MCF 10A (cell line): ENCODE measurements around the gene RPTOR. TPM values are rescaled to one million over a fixed set of nuclear protein-coding genes. Genes with fewer than 3 reads are reported as not detected.

Source experiments
- BruUV-seq: library from RNA; stranded (reverse); fragments of 400-500 nt; replicated peaks from 2 replicates; lab custom pipeline; 2021; lab: Mats Ljungman, UMichigan
- CTCF ChIA-PET: fragments of 300-600 bp; sonication (Branson Sonifier 250); formaldehyde crosslinking; extraction: SDS; loops from one replicate; lab custom pipeline; 2021; ENCODE audit warnings: antibody characterized with exemption, inconsistent platforms; lab: Yijun Ruan, JAX
- POLR2A ChIA-PET: fragments of 300-600, 350-650 bp; sonication (Branson Sonifier 250); formaldehyde crosslinking; extraction: SDS; loops from one replicate; lab custom pipeline; 2020; ENCODE audit warnings: antibody characterized with exemption, inconsistent platforms; lab: Yijun Ruan, JAX
- DNase-seq: peaks from one replicate; pipeline ENCODE4 v3.0.0-alpha.2; 2018; ENCODE audit not compliant: unreplicated experiment
- H3K27ac Mint-ChIP-seq: one replicate; pipeline ENCODE4 v1.8.0; 2022; ENCODE audit warnings: mild to moderate bottlenecking, low read depth, mixed read lengths; ENCODE audit not compliant: unreplicated experiment
- H3K27me3 Mint-ChIP-seq: one replicate; pipeline ENCODE4 v1.8.0; 2022; ENCODE audit warnings: mixed read lengths; ENCODE audit not compliant: insufficient read depth, unreplicated experiment
- H3K36me3 Mint-ChIP-seq: one replicate; pipeline ENCODE4 v1.8.0; 2022; ENCODE audit warnings: mild to moderate bottlenecking, moderate library complexity, mixed read lengths; ENCODE audit not compliant: insufficient read depth, unreplicated experiment
- H3K4me1 Mint-ChIP-seq: one replicate; pipeline ENCODE4 v1.8.0; 2022; ENCODE audit warnings: mixed read lengths; ENCODE audit not compliant: insufficient read depth, unreplicated experiment
- H3K4me3 Mint-ChIP-seq: one replicate; pipeline ENCODE4 v1.8.0; 2022; ENCODE audit warnings: mild to moderate bottlenecking, moderate library complexity, mixed read lengths; ENCODE audit not compliant: unreplicated experiment
- H3K9me3 Mint-ChIP-seq: one replicate; pipeline ENCODE4 v1.8.0; 2022; ENCODE audit warnings: mixed read lengths; ENCODE audit not compliant: unreplicated experiment
- CTCF ChIP-seq: fragments of 200-600 bp; IDR thresholded peaks from one replicate; pipeline ENCODE4 v1.8.0; 2022; ENCODE audit warnings: antibody characterized with exemption, mild to moderate bottlenecking; ENCODE audit not compliant: unreplicated experiment
- intact Hi-C: fragments of 100-400 bp; cut with micrococcal nuclease; formaldehyde crosslinking; loops from 2 replicates; pipeline ENCODE4 v1.14.1; 2022
- total RNA-seq: library from RNA; stranded (reverse); gene quantifications from 2 replicates; pipeline ENCODE4 v1.2.3, GENCODE V29; 2022

RPTOR gene
- total RNA-seq, 1 experiment from 2014 or later: 41.3 TPM

GRCh38 chr17:80754846-80755245 is 210.2 kb downstream of the RPTOR start:
- intact Hi-C loops: no loop called here
- TF ChIP-seq CTCF: no peak
- peaks cover 6% of the 10 kb centered on the region for H3K4me1 Mint-ChIP-seq
- no TSS peak for BruUV-seq
- no peaks in the 10 kb centered on the region for H3K27me3 Mint-ChIP-seq
- DNase-seq: no peak
- H3K36me3 Mint-ChIP-seq: peaks cover 30% of the 10 kb centered on the region
- no peaks in the 10 kb centered on the region for H3K9me3 Mint-ChIP-seq
- H3K27ac Mint-ChIP-seq: no peak overlapping the region
- POLR2A ChIA-PET: no interaction called here
- CTCF ChIA-PET: no interaction called here
- no peak overlapping the region for H3K4me3 Mint-ChIP-seq

- Mint-ChIP-seq H3K27me3 (no peaks in the 10 kb centered on the region), H3K36me3 (peaks cover 30% of the 10 kb centered on the region), H3K4me1 (peaks cover 6% of the 10 kb centered on the region), H3K27ac (no peak overlapping the region), H3K4me3 (no peak overlapping the region), H3K9me3 (no peaks in the 10 kb centered on the region)
- no TSS peak for BruUV-seq
- intact Hi-C loops: no loop called here
- CTCF ChIA-PET: interaction anchor here (0.6 kb wide), 1 partner anchor 137 kb away, joined by 3 read pairs; no protein-coding TSS in a partner anchor
- DNase-seq: no peak
- no peak for TF ChIP-seq CTCF
- POLR2A ChIA-PET: interaction anchor here (0.6 kb wide), 1 partner anchor 26 kb away, joined by 3 read pairs; no protein-coding TSS in a partner anchor
Observed at GRCh38 chr17:80755650-80756405, 211.2 kb downstream of the RPTOR start.

GRCh38 chr17:80758481-80759376 is 214.1 kb downstream of the RPTOR start:
- no peak for TF ChIP-seq CTCF
- Mint-ChIP-seq H3K9me3 (no peaks in the 10 kb centered on the region), H3K4me3 (no peak overlapping the region), H3K27ac (peak overlapping the region; percentile 57), H3K36me3 (peaks cover 36% of the 10 kb centered on the region), H3K27me3 (no peaks in the 10 kb centered on the region), H3K4me1 (peaks cover 24% of the 10 kb centered on the region)
- DNase-seq: peak; percentile 8
- intact Hi-C loops: no loop called here
- POLR2A ChIA-PET: interaction anchor here (0.5 to 0.9 kb wide), 3 partner anchors 13 to 295 kb away, joined by 3 read pairs; no protein-coding TSS in a partner anchor
- CTCF ChIA-PET: interaction anchor here (0.7 to 1.0 kb wide), 2 partner anchors 17 to 27 kb away, joined by 3 read pairs; no protein-coding TSS in a partner anchor
- no TSS peak for BruUV-seq

GRCh38 chr17:80759377-80759673 is 214.7 kb downstream of the RPTOR start:
- H3K9me3 Mint-ChIP-seq: no peaks in the 10 kb centered on the region
- peaks cover 24% of the 10 kb centered on the region for H3K4me1 Mint-ChIP-seq
- no peaks in the 10 kb centered on the region for H3K27me3 Mint-ChIP-seq
- H3K4me3 Mint-ChIP-seq: no peak overlapping the region
- DNase-seq: no peak
- H3K27ac Mint-ChIP-seq: peak overlapping the region; percentile 57
- intact Hi-C loops: no loop called here
- no TSS peak for BruUV-seq
- POLR2A ChIA-PET: no interaction called here
- CTCF ChIA-PET: interaction anchor here (0.7 kb wide), 1 partner anchor 18 kb away, joined by 3 read pairs; no protein-coding TSS in a partner anchor
- H3K36me3 Mint-ChIP-seq: peaks cover 30% of the 10 kb centered on the region
- no peak for TF ChIP-seq CTCF
